OCI-LY7 (cell line): ENCODE data around the gene PDSS2. TPM values are rescaled to one million over a fixed set of nuclear protein-coding genes. Genes with fewer than 3 reads are reported as not detected.
"Not testable (repeated sequence)": the region's sequence is repeated elsewhere in the genome, so short reads cannot be mapped to it uniquely, and the experiment has no call there.

ENCODE experiments used
- BruUV-seq: library from RNA; stranded (reverse); fragments of 400-500 nt; replicated peaks from 2 replicates; lab custom pipeline; 2021; lab: Mats Ljungman, UMichigan
- CTCF ChIA-PET: fragments of 300-600 bp; sonication (Branson Sonifier 250); formaldehyde crosslinking; loops from one replicate; lab custom pipeline; 2022; ENCODE audit warnings: antibody characterized with exemption; ENCODE audit not compliant: unreplicated experiment; lab: Charles Lee
- POLR2A ChIA-PET: fragments of 300-600 bp; sonication (Branson Sonifier 250); formaldehyde crosslinking; loops from one replicate; lab custom pipeline; 2022; ENCODE audit warnings: antibody characterized with exemption; lab: Charles Lee
- DNase-seq: peaks from one replicate; pipeline ENCODE4 v3.0.0-alpha.2; 2015; ENCODE audit warnings: low spot score
- H2AFZ ChIP-seq: fragments of 200-600 bp; sonication (generic), shearing (Covaris generic); 2 replicates; pipeline ENCODE4 v1.6.1; 2014; ENCODE audit warnings: mild to moderate bottlenecking, antibody characterized with exemption, low read length, moderate library complexity
- H3K27ac ChIP-seq: fragments of 200-600 bp; sonication (generic); 2 replicates; pipeline ENCODE4 v1.5.1; 2014; ENCODE audit warnings: mixed run types, low read depth, mild to moderate bottlenecking, moderate library complexity, low read length, inconsistent platforms; ENCODE audit not compliant: poor library complexity, severe bottlenecking
- H3K36me3 ChIP-seq: fragments of 200-600 bp; sonication (generic); 2 replicates; pipeline ENCODE4 v1.6.1; 2014; ENCODE audit warnings: mild to moderate bottlenecking, antibody characterized with exemption, low read length, moderate library complexity, mixed read lengths; ENCODE audit not compliant: insufficient read depth
- H3K4me1 ChIP-seq: fragments of 200-600 bp; sonication (generic); 2 replicates; pipeline ENCODE4 v1.5.1; 2014; ENCODE audit warnings: mild to moderate bottlenecking, low read length; ENCODE audit not compliant: insufficient read depth, poor library complexity, severe bottlenecking
- H3K4me2 ChIP-seq: fragments of 200-600 bp; sonication (generic); 2 replicates; pipeline ENCODE4 v1.6.1; 2014; ENCODE audit warnings: mild to moderate bottlenecking, low read length
- H3K4me3 ChIP-seq: fragments of 200-600 bp; sonication (generic); 2 replicates; pipeline ENCODE4 v1.5.1; 2014; ENCODE audit warnings: mild to moderate bottlenecking, low read depth, low read length; ENCODE audit not compliant: poor library complexity, severe bottlenecking
- H3K79me2 ChIP-seq: fragments of 200-600 bp; sonication (generic); 2 replicates; pipeline ENCODE4 v1.6.1; 2016; ENCODE audit warnings: low read depth, mild to moderate bottlenecking, low read length, moderate library complexity, mixed read lengths; ENCODE audit not compliant: insufficient read depth
- H3K9me2 ChIP-seq: fragments of 200-600 bp; sonication (generic); 2 replicates; pipeline ENCODE4 v1.6.1; 2016; ENCODE audit warnings: mild to moderate bottlenecking, low read length, mixed read lengths; ENCODE audit not compliant: insufficient read depth
- H3K9me3 ChIP-seq: fragments of 200-600 bp; sonication (generic); 2 replicates; pipeline ENCODE4 v1.6.1; 2014; ENCODE audit warnings: mild to moderate bottlenecking, mixed run types, low read length, mixed read lengths
- H4K20me1 ChIP-seq: fragments of 200-600 bp; sonication (generic); 2 replicates; pipeline ENCODE4 v1.6.1; 2014; ENCODE audit warnings: mild to moderate bottlenecking, antibody characterized with exemption, low read length, moderate library complexity, mixed read lengths; ENCODE audit not compliant: insufficient read depth
- EZH2phosphoT487 ChIP-seq: fragments of 200-600 bp; sonication (generic); IDR thresholded peaks from 2 replicates; pipeline ENCODE4 v1.6.1; 2018; ENCODE audit warnings: low read depth, borderline replicate concordance, mild to moderate bottlenecking, mixed run types, antibody characterized with exemption, low read length, moderate library complexity, mixed read lengths
- intact Hi-C: fragments of 100-400 bp; cut with micrococcal nuclease; formaldehyde crosslinking; loops from one replicate; pipeline ENCODE4 v1.10.0; 2022; ENCODE audit not compliant: unreplicated experiment
- total RNA-seq, 2 experiments: library from RNA; depleted of rRNA in 1 of 2; stranded (reverse); fragments of >200 nt in 1 of 2; shearing (Covaris generic) in 1 of 2; gene quantifications; 2 replicates each; pipeline ENCODE4 v1.2.3, GENCODE V29; 2014 to 2022
- TF ChIP-seq, protein P1 (sequence below): fragments of 200-600 bp; sonication (generic); conservative IDR thresholded peaks from 2 replicates; pipeline ENCODE4 v1.5.1; 2014; ENCODE audit warnings: mild to moderate bottlenecking, antibody characterized with exemption, low read length, moderate library complexity, mixed read lengths

The PDSS2 gene
- total RNA-seq, 2 experiments from 2014 or later = 14.7 to 24.9 TPM

DNA sequence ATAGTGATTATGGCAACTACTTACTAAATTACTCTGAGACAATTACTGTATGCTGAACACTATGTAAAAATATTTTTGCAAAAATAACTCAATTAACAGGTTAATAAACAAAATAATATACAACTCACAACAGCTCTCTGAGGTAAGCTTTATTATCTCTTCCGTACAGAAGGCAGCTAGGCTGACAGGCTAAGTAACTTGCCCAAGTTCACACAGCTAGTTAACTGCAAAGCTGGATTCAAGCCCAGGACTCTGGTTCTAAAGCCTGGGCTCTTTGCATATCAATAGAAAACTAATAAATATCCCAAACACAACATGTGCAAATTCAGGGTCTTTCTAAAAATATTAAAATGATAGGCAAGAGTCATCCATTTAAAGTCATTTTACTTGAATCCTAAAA, 174.6 kb downstream of the PDSS2 start:
- H3K9me3 ChIP-seq = no peaks in the 10 kb centered on the region
- no peak overlapping the region for H3K4me2 ChIP-seq
- no peaks in the 10 kb centered on the region for H4K20me1 ChIP-seq
- H2AFZ ChIP-seq = no peak overlapping the region
- H3K9me2 ChIP-seq = no peaks in the 10 kb centered on the region
- CTCF ChIA-PET = interaction anchor here (0.5 to 1.3 kb wide), 2 partner anchors 18 to 44 kb away, joined by 3 to 4 read pairs; no protein-coding TSS in a partner anchor
- H3K36me3 ChIP-seq = no peaks in the 10 kb centered on the region
- BruUV-seq = no TSS peak
- H3K79me2 ChIP-seq = no peaks in the 10 kb centered on the region
- DNase-seq = no peak
- no peak overlapping the region for H3K27ac ChIP-seq
- no peak overlapping the region for H3K4me3 ChIP-seq
- intact Hi-C loops = no loop called here
- POLR2A ChIA-PET = interaction anchor here (0.5 to 0.8 kb wide), 3 partner anchors 8 to 96 kb away, joined by 3 read pairs; no protein-coding TSS in a partner anchor
- TF ChIP-seq, protein P1, sequence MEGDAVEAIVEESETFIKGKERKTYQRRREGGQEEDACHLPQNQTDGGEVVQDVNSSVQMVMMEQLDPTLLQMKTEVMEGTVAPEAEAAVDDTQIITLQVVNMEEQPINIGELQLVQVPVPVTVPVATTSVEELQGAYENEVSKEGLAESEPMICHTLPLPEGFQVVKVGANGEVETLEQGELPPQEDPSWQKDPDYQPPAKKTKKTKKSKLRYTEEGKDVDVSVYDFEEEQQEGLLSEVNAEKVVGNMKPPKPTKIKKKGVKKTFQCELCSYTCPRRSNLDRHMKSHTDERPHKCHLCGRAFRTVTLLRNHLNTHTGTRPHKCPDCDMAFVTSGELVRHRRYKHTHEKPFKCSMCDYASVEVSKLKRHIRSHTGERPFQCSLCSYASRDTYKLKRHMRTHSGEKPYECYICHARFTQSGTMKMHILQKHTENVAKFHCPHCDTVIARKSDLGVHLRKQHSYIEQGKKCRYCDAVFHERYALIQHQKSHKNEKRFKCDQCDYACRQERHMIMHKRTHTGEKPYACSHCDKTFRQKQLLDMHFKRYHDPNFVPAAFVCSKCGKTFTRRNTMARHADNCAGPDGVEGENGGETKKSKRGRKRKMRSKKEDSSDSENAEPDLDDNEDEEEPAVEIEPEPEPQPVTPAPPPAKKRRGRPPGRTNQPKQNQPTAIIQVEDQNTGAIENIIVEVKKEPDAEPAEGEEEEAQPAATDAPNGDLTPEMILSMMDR = no peak
- TF ChIP-seq EZH2phosphoT487 = no peak
- H3K4me1 ChIP-seq = no peaks in the 10 kb centered on the region

DNA sequence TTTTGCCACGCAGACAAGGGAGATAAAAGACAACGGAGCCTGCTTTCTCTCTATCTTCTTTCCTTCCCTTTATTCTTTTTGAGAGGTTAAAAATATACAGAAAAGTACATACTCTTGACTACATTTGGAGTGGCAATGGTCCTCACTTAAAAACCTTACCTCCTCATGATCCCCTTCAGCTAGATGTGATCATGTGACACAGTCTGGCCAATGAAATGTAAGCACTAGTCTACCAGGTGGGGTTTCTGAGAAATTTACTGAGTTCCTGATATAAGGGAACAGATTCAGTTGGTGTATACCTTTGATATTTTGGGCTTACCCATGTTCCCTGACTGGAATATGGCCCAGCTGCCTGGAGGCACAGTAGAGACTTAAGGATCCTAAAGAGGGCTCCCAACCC, 178.6 kb downstream of the PDSS2 start:
- CTCF ChIA-PET = no interaction called here
- H3K4me1 ChIP-seq = no peaks in the 10 kb centered on the region
- no peak overlapping the region for H3K27ac ChIP-seq
- no TSS peak for BruUV-seq
- no peaks in the 10 kb centered on the region for H3K9me2 ChIP-seq
- no peaks in the 10 kb centered on the region for H4K20me1 ChIP-seq
- POLR2A ChIA-PET = interaction anchor here (0.6 kb wide), 1 partner anchor 70 kb away, joined by 3 read pairs; no protein-coding TSS in a partner anchor
- TF ChIP-seq, protein P1 = no peak
- intact Hi-C loops = no loop called here
- H3K9me3 ChIP-seq = no peaks in the 10 kb centered on the region
- no peaks in the 10 kb centered on the region for H3K79me2 ChIP-seq
- no peak overlapping the region for H2AFZ ChIP-seq
- no peak overlapping the region for H3K4me3 ChIP-seq
- no peak for DNase-seq
- H3K4me2 ChIP-seq = no peak overlapping the region
- no peaks in the 10 kb centered on the region for H3K36me3 ChIP-seq

DNA sequence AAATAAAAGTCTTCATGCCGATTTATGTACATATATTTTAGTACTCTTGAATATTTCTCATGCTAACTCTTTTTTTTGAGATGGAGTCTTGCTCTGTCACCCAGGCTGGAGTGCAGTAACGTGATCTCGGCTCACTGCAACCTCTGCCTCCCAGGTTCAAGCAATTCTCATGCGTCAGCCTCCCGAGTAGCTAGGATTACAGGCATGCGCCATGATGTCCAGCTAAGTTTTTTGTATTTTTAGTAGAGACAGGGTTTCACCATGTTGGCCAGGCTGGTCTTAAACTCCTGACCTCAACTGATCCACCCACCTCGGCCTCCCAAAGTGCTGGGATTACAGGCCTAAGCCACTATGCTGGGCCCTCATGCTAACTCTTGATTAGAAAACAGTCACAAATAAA, 179.4 kb downstream of the PDSS2 start:
- not testable (repeated sequence) for H3K9me2 ChIP-seq, BruUV-seq

More for the DNA sequence above, 179.4 kb downstream of the PDSS2 start:
- intact Hi-C loops, DNase-seq, H3K4me1 ChIP-seq, H3K27ac ChIP-seq, H2AFZ ChIP-seq, H3K4me2 ChIP-seq, CTCF ChIA-PET, H3K36me3 ChIP-seq, H3K9me3 ChIP-seq, H4K20me1 ChIP-seq, H3K4me3 ChIP-seq, H3K79me2 ChIP-seq: not testable (repeated sequence)
- POLR2A ChIA-PET = interaction anchor here (0.6 kb wide), 2 partner anchors 487 to 733 kb away, joined by 3 read pairs; no protein-coding TSS in a partner anchor
